GM18520 (cell line): ENCODE results near the gene NUAK1.

ENCODE experiments used
- ATAC-seq: cut with Tn5 transposase; IDR thresholded peaks from one replicate; pipeline ENCODE4 v1.9.1; 2021; ENCODE audit not compliant: unreplicated experiment

The NUAK1 gene

DNA sequence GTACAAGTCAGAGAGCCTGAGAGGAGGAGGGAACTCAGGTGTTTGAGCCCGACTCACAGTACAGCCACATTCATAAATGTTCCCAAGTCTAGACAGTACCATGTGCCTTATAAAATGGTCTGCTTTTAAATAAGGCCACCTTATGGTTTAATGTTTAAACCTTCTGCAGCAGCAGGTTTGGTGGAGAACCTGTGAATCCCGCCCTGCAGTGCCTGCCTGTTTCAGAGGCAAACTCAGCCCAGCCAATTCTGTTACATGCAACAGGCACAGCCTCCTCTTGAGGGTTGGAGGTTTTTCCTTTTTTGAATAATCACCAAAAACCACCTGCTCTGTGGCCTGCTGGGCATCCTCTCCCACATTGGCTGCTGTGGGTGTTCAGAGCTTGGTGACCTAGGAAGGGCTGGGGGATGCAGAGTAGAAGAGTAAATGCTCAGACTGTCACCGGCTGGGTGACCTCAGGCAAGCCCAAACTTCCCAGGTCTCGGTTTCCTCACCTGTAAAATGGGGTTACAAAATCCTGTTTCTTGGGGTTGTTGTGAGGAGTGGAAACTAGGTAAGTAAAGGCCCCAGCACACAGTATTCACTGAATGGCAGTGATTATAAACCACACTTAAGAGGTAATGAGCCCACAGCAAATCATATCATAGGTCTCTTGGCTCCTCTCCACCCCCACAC lies 28.0 kb downstream of the NUAK1 start:
- ATAC-seq: no peak

DNA sequence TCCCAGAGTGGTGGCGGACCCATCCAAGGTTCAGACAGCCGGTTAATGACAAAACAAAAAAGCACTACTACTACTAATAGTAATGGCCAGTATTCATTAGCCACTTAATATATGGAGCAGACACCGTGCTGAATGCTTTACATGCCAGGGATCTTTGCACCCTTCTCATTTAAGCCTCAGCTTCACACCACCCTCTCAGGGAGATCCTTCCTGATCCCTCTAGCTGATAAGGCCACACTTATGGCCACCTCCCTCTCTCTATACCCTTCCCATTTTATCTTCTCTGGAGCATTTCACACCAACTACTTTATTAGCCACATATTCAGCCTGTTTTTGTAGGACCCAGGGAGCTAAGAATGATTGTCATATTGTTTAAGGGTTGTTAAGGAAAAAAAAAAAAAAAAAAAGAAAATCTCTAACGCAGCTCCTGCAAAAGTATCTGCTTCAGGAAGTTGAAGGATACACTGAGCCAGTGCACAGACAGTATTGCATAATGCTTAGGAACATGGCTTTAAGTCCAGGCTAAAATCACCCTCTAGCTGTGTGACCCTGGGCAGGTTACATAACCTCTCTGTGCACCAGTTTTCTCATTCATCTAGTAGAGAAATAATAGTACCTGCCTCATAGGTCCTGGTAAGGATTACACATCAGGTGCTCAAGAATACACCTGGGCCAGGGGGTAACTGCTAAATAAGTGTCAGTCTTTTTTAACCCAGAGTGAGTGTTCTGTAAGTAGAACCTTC lies 29.4 kb downstream of the NUAK1 start:
- no peak for ATAC-seq

DNA sequence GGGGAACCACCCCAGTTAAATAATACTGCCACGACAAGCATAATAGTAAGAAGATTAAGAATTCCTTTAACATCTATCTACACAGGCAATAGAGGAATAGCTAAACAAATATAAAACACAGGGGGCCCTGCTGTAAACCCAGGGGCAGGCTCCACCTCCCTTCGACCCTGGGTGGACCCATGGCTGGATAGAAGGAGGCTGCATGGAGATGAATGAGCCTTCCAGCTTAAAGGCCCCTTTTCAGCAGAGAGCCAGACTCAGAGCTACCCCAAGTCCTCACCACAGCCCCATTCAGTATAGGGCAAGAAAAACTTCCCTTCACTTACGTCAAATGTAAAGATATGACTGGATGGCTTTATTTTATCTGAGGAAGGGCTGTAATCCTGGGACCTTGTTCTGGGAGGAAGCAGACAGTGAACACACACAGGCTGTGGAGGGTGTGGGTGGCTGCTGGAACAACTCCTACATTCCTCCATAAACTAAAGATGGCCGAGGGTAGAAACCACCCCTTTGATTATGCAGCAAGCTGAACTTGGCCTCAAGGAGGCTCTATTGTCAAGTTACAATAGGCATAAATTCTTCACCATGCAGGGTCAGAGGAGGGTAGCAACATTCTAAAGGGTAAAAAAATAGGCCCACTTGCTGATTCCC lies 30.4 kb downstream of the NUAK1 start:
- ATAC-seq: no peak

GRCh38 chr12:106107566-106107965 lies 31.2 kb downstream of the NUAK1 start:
- no peak for ATAC-seq

DNA sequence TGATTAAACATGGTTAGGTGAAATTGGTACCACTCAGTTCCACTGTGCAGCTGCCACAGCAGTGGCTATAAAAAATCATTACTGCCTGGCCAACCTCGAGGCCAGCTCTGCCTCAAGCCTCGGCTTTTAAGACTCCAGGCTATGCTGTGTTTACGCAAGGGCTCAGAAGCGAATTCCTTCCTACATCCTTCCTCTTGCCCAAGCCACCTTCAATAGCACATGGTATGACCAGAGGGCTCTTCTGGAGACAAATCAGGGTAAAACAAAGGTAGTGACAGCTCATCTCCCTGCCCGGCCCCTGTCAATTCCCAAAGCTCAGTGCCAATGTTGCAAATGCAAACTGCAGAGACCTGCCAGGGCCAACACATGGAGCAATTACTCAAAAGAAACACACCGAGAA lies 31.9 kb downstream of the NUAK1 start:
- no peak for ATAC-seq

- ATAC-seq: no peak
Observed at GRCh38 chr12:106106061-106106566, 32.6 kb downstream of the NUAK1 start.

- no peak for ATAC-seq
Observed at GRCh38 chr12:106101803-106102202, 37.0 kb downstream of the NUAK1 start.

- ATAC-seq: no peak
Observed at GRCh38 chr12:106098691-106099200, 40.0 kb downstream of the NUAK1 start.

GRCh38 chr12:106097011-106097410 lies 41.7 kb downstream of the NUAK1 start:
- no peak for ATAC-seq

DNA sequence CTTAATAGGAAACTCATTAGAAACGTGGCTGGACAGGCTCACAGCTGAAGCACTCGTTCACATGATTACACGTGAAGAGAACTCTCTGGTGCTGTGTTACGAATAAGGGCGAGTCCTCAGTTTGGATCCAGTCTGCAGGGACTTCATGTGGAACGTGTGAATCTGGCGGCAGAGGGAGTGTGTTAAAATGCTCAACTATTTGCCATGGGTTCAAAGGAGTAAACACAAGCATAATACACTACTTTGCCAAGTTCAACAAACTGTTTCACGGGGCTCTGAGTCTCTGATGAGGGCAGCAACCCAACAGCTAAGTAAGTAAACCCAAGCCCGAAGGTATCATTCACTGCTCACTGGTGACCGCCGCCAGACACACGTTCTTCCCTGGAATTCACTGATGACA lies 42.4 kb downstream of the NUAK1 start:
- no peak for ATAC-seq

- ATAC-seq: no peak
Observed at GRCh38 chr12:106094304-106094703, 44.5 kb downstream of the NUAK1 start.

- no peak for ATAC-seq
Observed at GRCh38 chr12:106093246-106093645, 45.5 kb downstream of the NUAK1 start.

- no peak for ATAC-seq
Observed at GRCh38 chr12:106091446-106091820, 47.3 kb downstream of the NUAK1 start.

DNA sequence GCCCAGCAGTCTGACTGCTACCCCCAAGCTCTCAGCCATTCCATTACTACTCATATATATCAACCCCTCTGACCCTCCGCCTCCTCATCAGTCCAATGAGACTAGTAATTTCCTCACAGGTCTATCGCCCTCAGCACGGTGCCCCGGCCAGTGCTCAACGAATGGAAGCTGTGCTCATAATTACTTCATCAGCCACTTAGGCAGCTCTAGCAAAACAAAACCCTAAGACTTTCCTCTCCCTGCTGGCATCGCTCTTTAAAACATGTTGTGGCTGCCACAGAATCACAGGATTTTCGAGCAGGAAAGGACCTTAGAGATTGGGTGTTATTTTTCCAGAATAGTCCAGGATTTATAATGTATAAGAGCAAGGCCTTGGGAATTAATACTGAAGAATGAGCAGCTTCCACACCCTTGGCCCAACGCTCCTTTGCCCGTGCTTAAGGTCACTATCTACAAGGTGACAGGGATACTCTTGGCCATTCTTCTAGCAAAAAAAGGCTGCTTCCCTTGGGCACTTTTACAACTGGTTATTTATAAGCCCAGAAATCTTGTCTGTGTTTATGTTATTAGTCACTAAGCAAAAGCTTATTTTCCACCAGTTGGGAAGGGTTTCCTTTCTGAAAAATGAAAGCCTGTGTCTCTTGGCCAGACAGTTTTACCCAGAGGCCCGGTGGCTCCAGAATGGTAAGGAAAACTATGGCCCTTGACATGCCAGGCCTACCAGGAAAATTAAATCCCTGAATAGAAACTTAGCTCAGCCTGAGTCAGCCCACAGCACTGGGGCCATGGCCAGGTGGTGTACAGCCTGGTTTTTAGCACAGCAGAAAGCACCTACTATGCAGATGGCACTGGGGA lies 47.9 kb downstream of the NUAK1 start:
- ATAC-seq: no peak

- no peak for ATAC-seq
Observed at GRCh38 chr12:106089935-106090334, 48.8 kb downstream of the NUAK1 start.

DNA sequence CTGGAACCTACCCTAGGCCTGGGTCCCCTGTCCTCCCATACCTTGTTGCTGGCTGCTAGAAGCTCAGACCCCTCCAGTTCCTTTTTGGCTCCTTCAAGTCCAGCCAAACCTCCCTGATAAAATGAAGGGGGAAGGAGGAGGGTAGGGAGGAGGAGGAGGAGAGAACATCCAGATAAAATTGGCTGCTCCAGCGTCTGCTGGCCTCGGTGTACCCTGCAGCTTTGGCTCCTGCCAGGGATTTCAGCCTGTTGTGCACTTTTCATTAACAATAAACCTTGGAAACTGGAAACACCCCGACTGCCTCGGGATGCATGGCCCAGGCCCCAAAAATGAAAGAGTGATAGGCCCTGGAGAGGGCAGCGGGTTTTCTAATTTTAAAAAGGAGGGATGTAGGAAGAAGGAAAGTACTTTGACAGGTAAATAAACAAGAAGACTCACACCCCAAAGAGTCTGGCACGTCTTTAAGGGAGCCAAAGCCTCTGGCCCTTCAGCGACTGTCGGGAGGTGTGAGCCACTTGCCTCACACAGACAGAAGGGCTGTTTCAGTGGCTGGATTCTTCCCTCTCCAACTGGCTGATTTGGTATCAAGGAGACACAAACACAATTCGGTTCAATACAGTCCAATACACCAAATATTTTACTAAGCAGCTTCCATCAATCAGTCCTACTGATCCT lies 49.8 kb downstream of the NUAK1 start:
- no peak for ATAC-seq

DNA sequence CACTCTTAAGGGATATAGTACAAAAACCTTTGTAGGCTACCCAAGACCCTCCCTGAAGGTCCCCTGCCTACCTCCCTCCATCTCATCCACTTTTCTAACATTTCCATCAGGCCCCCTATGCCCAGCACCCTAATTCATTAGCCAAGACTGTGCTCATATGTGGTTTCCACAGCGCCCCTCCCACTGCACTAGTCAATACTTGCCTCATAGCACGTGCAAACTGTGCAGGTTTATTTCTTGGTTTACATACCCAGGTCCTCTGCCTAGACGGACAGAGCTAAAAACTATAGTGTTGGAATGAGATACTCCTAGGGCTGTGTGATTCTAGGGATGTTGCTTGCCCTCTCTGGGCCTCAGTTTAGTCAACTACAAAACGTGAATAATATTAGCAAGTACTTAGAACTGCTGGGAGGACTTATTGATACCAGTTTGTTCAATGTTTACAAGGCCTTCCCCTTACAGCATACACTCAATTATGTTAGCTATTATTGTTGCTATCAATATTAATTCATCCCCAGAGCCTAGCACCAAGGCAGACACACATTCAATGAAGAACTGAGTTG lies 50.4 kb downstream of the NUAK1 start:
- ATAC-seq: no peak

- ATAC-seq: no peak
Observed at GRCh38 chr12:106086696-106087095, 52.1 kb downstream of the NUAK1 start.

DNA sequence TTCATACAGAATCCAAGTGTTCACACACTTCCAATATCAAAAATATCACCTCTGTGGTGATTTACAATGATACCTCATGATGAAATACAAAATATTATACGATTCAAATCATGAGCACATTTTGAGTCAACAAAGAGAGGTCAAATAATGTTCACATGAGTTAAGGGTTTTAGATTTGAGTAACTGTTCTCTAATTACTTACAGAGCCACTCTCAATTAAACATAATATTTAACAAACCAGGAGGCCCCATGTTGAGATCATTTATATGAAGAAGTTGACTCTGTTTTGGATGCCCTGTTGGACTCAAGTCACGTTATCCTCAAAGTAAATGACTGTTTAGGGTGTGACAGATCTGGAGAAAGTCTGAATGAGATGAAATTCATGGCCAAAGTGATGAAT lies 53.5 kb downstream of the NUAK1 start:
- no peak for ATAC-seq

GRCh38 chr12:106084759-106085158 lies 54.0 kb downstream of the NUAK1 start:
- ATAC-seq: no peak
